Cortex of kidney (tissue), 1 donor: ENCODE measurements around the gene TEKT4.
"Not testable (repeated sequence)": the region's sequence is repeated elsewhere in the genome, so short reads cannot be mapped to it uniquely, and the experiment has no call there.

ENCODE experiments used
- DNase-seq: peaks from one replicate; lab custom pipeline; 2025; lab: John Stamatoyannopoulos, UW

TEKT4 gene

GRCh38 chr2:94875820-94876522 is 4.7 kb downstream of the TEKT4 start:
- DNase-seq, result no peak

- DNase-seq, result no peak
Measured at GRCh38 chr2:94876523-94876863, 5.3 kb downstream of the TEKT4 start.

DNA sequence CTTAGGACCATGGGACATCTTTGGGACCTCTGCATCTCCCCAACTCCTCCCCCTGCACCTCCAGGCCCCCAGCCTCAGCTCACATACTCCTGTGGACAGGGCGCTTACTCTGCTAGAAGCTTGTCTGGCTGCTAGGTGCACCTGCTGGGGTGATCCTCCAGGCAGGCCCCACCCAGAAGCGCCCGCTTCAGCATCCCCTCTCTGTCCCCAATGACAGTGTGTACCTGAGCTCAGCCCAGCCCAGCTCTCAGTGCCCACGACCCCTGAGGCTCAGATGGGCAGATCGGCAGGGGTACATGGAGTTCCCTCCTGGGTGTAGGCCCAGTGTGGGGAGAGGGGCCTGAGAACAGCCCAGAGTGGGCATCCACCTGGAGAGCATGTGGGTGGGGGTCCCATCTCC is 5.9 kb downstream of the TEKT4 start:
- no peak for DNase-seq

GRCh38 chr2:94878575-94878974 is 7.3 kb downstream of the TEKT4 start:
- not testable (repeated sequence) for DNase-seq

DNA sequence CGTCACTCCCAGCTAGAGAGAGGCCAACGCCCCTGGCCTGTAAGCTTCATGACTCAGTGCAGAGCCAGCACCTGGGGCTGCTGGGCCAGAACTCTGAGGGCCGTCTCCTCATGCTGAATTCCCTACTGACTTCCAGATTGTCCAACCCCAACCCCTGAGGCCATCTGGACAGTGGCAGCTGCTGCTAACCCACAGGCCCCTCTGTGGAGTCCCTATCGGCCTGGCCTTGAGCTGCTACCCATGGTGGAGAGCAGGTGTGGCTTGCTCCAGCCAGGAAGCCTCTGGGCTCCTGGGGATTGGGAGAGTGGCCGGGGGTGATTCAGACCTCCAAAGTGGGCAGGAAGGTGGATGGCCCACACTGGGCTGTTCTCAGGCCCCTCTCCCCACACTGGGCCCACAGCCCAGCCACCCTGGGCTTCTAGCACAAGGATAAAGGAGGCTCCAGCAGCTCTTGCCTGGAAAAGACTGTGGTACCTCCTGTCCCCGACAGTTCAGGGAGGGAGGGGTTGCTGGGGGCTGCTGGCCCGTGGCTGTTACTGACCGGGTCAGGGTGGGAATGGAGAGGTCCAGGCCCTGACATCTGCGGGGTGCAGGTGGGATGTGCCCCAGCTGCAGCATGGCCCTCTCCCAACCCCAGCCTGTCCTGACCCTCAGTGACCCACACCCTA is 8.2 kb downstream of the TEKT4 start:
- no peak for DNase-seq

- no peak for DNase-seq
Measured at GRCh38 chr2:94879982-94880377, 8.8 kb downstream of the TEKT4 start.

DNA sequence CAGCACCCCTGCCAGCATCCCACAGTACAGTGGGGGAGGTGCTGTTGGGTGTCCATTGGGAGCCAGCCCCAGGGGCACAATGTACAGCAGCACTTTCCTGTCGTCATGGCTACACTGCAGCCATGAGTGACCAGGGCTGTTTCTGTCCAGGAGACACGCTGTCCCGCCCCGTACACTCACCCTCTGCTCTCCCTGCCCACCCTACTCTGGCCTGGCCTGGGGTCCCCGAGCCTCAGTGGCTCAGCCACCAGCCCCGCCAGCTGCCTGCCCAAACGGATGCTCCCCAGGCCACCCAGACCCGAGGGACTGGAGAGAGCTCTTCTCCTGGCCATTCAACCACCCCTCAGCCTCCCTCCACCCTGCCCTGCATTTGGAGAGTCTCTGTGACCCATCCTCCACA is 9.3 kb downstream of the TEKT4 start:
- no peak for DNase-seq

DNA sequence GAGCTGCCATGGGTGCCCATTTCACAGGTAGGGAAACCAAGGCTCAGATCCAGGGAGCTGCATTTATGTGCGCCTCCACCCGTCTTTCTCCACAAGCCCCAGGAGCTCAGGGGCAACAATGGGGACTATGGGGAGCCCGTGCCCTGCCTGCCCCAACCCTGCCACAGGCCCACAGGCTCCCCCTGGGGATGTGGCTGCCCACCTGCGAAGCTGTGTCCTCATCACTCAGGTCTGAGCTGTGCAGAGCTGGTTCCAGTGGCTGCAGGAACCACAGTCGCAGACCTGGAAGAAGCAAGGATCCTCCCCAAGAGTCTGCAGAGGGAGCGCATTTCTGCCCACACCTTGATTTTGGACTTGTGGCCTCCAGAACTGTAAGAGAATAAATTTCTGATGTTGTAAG is 9.8 kb downstream of the TEKT4 start:
- no peak for DNase-seq

GRCh38 chr2:94890234-94890633 is 19.0 kb downstream of the TEKT4 start:
- no peak for DNase-seq

GRCh38 chr2:94895273-94895672 is 24.0 kb downstream of the TEKT4 start:
- not testable (repeated sequence) for DNase-seq

DNA sequence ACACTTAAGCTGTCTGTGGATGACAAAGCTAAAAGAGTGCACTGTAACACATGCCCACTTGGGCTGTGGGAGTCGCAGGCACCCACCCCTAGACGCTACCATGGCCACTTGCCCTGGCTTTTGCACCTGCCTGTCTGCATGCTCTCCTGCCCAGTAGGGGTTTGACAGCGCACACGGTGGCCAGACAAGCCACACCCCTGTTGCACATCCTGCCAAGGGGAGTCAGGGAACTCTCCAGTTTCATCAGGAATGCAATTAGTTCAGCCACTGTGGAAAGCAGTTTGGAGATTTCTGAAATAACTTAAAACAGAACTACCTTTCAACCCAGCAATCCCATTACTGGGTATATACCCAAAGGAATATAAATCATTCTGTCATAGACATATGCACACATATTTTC is 35.7 kb downstream of the TEKT4 start:
- DNase-seq, result not testable (repeated sequence)

DNA sequence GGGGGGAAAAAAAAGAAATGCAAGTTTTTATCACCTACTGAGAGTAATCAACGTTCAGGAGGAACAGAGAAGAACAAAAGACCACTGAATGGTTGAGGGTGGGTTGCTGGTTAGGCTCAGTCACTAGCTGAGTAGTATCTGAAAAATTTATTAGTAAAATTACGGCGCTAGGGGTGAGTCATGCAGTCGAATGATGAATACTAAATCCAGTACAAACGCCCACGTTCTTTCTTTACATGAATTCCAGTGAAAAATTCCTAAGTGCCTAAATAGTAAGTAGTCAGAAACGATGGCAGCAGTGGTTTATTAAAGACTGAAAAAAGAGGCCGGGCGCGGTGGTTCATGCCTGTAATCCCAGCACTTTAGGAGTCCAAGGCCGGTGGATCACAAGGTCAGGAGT is 52.0 kb downstream of the TEKT4 start:
- DNase-seq, result no peak

- not testable (repeated sequence) for DNase-seq
Measured at GRCh38 chr2:94924999-94925398, 53.8 kb downstream of the TEKT4 start.
